SK-N-SH treated with all-trans-retinoic acid at 6 μM for 48 hours (cell line): ENCODE results near the gene PAFAH1B2.

Experiments
- ATAC-seq: fragments of 200-7000 bp; cut with Tn5 transposase; 3 replicates; pipeline ENCODE4 v1.9.1; 2020; ENCODE audit warnings: mild to moderate bottlenecking, moderate library complexity
- ARNTL ChIP-seq: fragments of 450-650 bp; formaldehyde crosslinking; IDR thresholded peaks from 2 replicates; pipeline ENCODE4 v1.5.0; 2020; ENCODE audit warnings: low read depth, mild to moderate bottlenecking, moderate library complexity, borderline replicate concordance
- BACH2 ChIP-seq: fragments of 250-450 bp; sonication (Bioruptor Pico); IDR thresholded peaks from 2 replicates; pipeline ENCODE4 v1.9.0; 2021; ENCODE audit warnings: mild to moderate bottlenecking, borderline replicate concordance
- CREB5 ChIP-seq: fragments of 250-450 bp; sonication (Bioruptor Pico); IDR thresholded peaks from 2 replicates; pipeline ENCODE4 v1.5.1; 2020; ENCODE audit warnings: low read depth, mild to moderate bottlenecking, moderate library complexity
- CSRNP3 ChIP-seq: fragments of 250-450 bp; sonication (Bioruptor Pico); IDR thresholded peaks from 2 replicates; pipeline ENCODE4 v1.5.1; 2021; ENCODE audit warnings: mild to moderate bottlenecking, moderate library complexity
- ESRRG ChIP-seq: fragments of 250-450 bp; sonication (Bioruptor Pico); IDR thresholded peaks from 2 replicates; pipeline ENCODE4 v1.6.1; 2021; ENCODE audit warnings: mild to moderate bottlenecking
- ISL1 ChIP-seq: fragments of 250-450 bp; sonication (Bioruptor Pico); IDR thresholded peaks from 2 replicates; pipeline ENCODE4 v2.1.2; 2022; ENCODE audit warnings: mild to moderate bottlenecking, moderate library complexity
- OSR1 ChIP-seq: fragments of 250-450 bp; sonication (Bioruptor Pico); IDR thresholded peaks from 2 replicates; pipeline ENCODE4 v1.8.0; 2022; ENCODE audit warnings: moderate library complexity, mild to moderate bottlenecking, inconsistent platforms
- PATZ1 ChIP-seq: fragments of 250-450 bp; sonication (Bioruptor Pico); IDR thresholded peaks from 2 replicates; pipeline ENCODE4 v1.8.0; 2020; ENCODE audit warnings: mild to moderate bottlenecking, moderate library complexity, borderline replicate concordance
- POU6F1 ChIP-seq: fragments of 250-450 bp; sonication (Bioruptor Pico); IDR thresholded peaks from 2 replicates; pipeline ENCODE4 v1.8.0; 2021; ENCODE audit warnings: low read depth, mild to moderate bottlenecking, moderate library complexity, borderline replicate concordance
- PPARA ChIP-seq: fragments of 250-450 bp; sonication (Bioruptor Pico); IDR thresholded peaks from 2 replicates; pipeline ENCODE4 v1.5.0; 2020; ENCODE audit warnings: mild to moderate bottlenecking, borderline replicate concordance
- RARB ChIP-seq: fragments of 250-450 bp; sonication (Bioruptor Pico); IDR thresholded peaks from 2 replicates; pipeline ENCODE4 v1.8.0; 2021; ENCODE audit warnings: mild to moderate bottlenecking, moderate library complexity
- TOX ChIP-seq: fragments of 250-450 bp; sonication (Bioruptor Pico); IDR thresholded peaks from 2 replicates; pipeline ENCODE4 v1.8.0; 2021; ENCODE audit warnings: mild to moderate bottlenecking, moderate library complexity, borderline replicate concordance
- TSHZ2 ChIP-seq: fragments of 250-450 bp; sonication (Bioruptor Pico); IDR thresholded peaks from 2 replicates; pipeline ENCODE4 v1.5.0; 2020; ENCODE audit warnings: mild to moderate bottlenecking, moderate library complexity
- ZC3H10 ChIP-seq: fragments of 250-450 bp; sonication (Bioruptor Pico); IDR thresholded peaks from 2 replicates; pipeline ENCODE4 v1.5.1; 2021; ENCODE audit warnings: mild to moderate bottlenecking, moderate library complexity
- ZFP3 ChIP-seq: fragments of 250-450 bp; sonication (Bioruptor Pico); IDR thresholded peaks from 2 replicates; pipeline ENCODE4 v1.5.0; 2020; ENCODE audit warnings: mild to moderate bottlenecking, moderate library complexity
- ZFP30 ChIP-seq: fragments of 450-650 bp; formaldehyde crosslinking; IDR thresholded peaks from 2 replicates; pipeline ENCODE4 v1.5.0; 2022; ENCODE audit warnings: mild to moderate bottlenecking, moderate library complexity
- ZNF70 ChIP-seq: fragments of 450-650 bp; formaldehyde crosslinking; IDR thresholded peaks from 2 replicates; pipeline ENCODE4 v1.5.0; 2020; ENCODE audit warnings: mild to moderate bottlenecking, moderate library complexity
- ZNF8 ChIP-seq: fragments of 450-650 bp; formaldehyde crosslinking; IDR thresholded peaks from 2 replicates; pipeline ENCODE4 v1.5.0; 2020; ENCODE audit warnings: mild to moderate bottlenecking, moderate library complexity

Gene PAFAH1B2

GRCh38 chr11:117193130-117194020 lies 49.3 kb downstream of the PAFAH1B2 start:
- no peak for ATAC-seq

More at GRCh38 chr11:117193130-117194020, 49.3 kb downstream of the PAFAH1B2 start:
- TF ChIP-seq ESRRG (CRISPR knock-in tag) (no peak), RARB (no peak), ZFP3 (CRISPR knock-in tag) (no peak), ZC3H10 (CRISPR knock-in tag) (no peak), ZNF8 (CRISPR knock-in tag) (no peak), BACH2 (no peak), PPARA (CRISPR knock-in tag) (no peak), ZFP30 (CRISPR knock-in tag) (no peak), ARNTL (CRISPR knock-in tag) (no peak), CREB5 (CRISPR knock-in tag) (no peak), ZNF70 (CRISPR knock-in tag) (no peak), TSHZ2 (no peak), CSRNP3 (no peak), POU6F1 (CRISPR knock-in tag) (no peak), PATZ1 (CRISPR knock-in tag) (no peak), TOX (CRISPR knock-in tag) (no peak), ISL1 (CRISPR knock-in tag) (no peak), OSR1 (CRISPR knock-in tag) (no peak)
